K562 (cell line): ENCODE data around the gene SRBD1. TPM values are rescaled to one million over a fixed set of nuclear protein-coding genes. Genes with fewer than 3 reads are reported as not detected.

Experiments used
- BCLAF1 ChIP-seq, 2 experiments: fragments of 450-650 bp in 1 of 2; IDR thresholded peaks; 2 replicates each; pipeline ENCODE4 v1.6.1; 2011 to 2017; ENCODE audit warnings: low read depth in 2 of 2, antibody characterized with exemption in 1 of 2, borderline replicate concordance in 1 of 2, low read length in 1 of 2, mild to moderate bottlenecking in 1 of 2, mixed read lengths in 1 of 2; ENCODE audit not compliant: control insufficient read depth in 1 of 2
- C11orf30 ChIP-seq: fragments of 450-650 bp; IDR thresholded peaks from 2 replicates; pipeline ENCODE4 v1.6.1; 2016; ENCODE audit warnings: low read depth, mild to moderate bottlenecking
- DACH1 ChIP-seq: fragments of 450-650 bp; IDR thresholded peaks from 2 replicates; pipeline ENCODE4 v1.6.1; 2018; ENCODE audit not compliant: partially characterized antibody
- E2F1 ChIP-seq: sonication (generic); formaldehyde crosslinking; IDR thresholded peaks from 2 replicates; pipeline ENCODE4 v1.8.1; 2023; ENCODE audit warnings: mild to moderate bottlenecking, missing genetic modification reagents, moderate library complexity
- MAZ ChIP-seq, 2 experiments: fragments of 450-650 bp in 1 of 2; sonication (generic) in 1 of 2; formaldehyde crosslinking; IDR thresholded peaks in 1 of 2; conservative IDR thresholded peaks in 1 of 2; 2 replicates each; pipeline versions ENCODE4 v1.4.0 to v1.5.0; 2020; ENCODE audit warnings: mild to moderate bottlenecking in 1 of 2, missing genetic modification reagents in 1 of 2
- MLLT1 ChIP-seq, 2 experiments: fragments of 450-650 bp; IDR thresholded peaks; 2 replicates each; pipeline ENCODE4 v1.6.1; 2016
- POLR2AphosphoS5 ChIP-seq: IDR thresholded peaks from 2 replicates; pipeline ENCODE4 v1.6.1; 2011; ENCODE audit warnings: mild to moderate bottlenecking, low read depth, low read length, moderate library complexity; ENCODE audit not compliant: control insufficient read depth, insufficient read depth
- RBM22 ChIP-seq: fragments of 200-400 bp; formaldehyde crosslinking; IDR thresholded peaks from 2 replicates; pipeline ENCODE4 v1.6.1; 2018; ENCODE audit warnings: low read length, low read depth; ENCODE audit not compliant: poor library complexity, severe bottlenecking
- SP1 ChIP-seq: sonication (generic); formaldehyde crosslinking; IDR thresholded peaks from 2 replicates; pipeline ENCODE4 v1.8.1; 2022; ENCODE audit warnings: mild to moderate bottlenecking, missing genetic modification reagents
- SPI1 ChIP-seq: IDR thresholded peaks from 2 replicates; pipeline ENCODE4 v1.6.1; 2011; ENCODE audit warnings: low read depth, low read length, control low read depth, borderline replicate concordance
- TFAP4 ChIP-seq: sonication (generic); formaldehyde crosslinking; IDR thresholded peaks from 2 replicates; pipeline ENCODE4 v1.8.0; 2022; ENCODE audit warnings: missing genetic modification reagents, mild to moderate bottlenecking, moderate library complexity, borderline replicate concordance
- USF2 ChIP-seq: sonication (generic); formaldehyde crosslinking; IDR thresholded peaks from 2 replicates; pipeline ENCODE4 v1.5.0; 2020; ENCODE audit warnings: missing genetic modification reagents
- ZNF121 ChIP-seq: sonication (generic); formaldehyde crosslinking; conservative IDR thresholded peaks from 2 replicates; pipeline ENCODE4 v1.8.0; 2022; ENCODE audit warnings: missing genetic modification reagents
- ZNF639 ChIP-seq, 2 experiments: fragments of 200-800 bp in 1 of 2; sonication (Bioruptor generic) in 1 of 2; sonication (generic) in 1 of 2; formaldehyde crosslinking in 1 of 2; IDR thresholded peaks in 1 of 2; conservative IDR thresholded peaks in 1 of 2; 2 replicates each; pipeline versions ENCODE4 v1.5.0 to v1.6.1; 2016 to 2020; ENCODE audit warnings: missing compliant biosample characterization in 1 of 2, missing genetic modification characterization in 1 of 2, missing genetic modification reagents in 1 of 2
- polyA plus RNA-seq, 8 experiments: library from polyadenylated mRNA; depleted of rRNA in 4 of 8; stranded (reverse) in 5 of 8; unstranded in 3 of 8; fragments of >200 nt; fragmentation: Nextera tagmentation in 2 of 8; fragmentation: Illumina TruSeq in 1 of 8; extraction: Ambion mirVana in 2 of 8; extraction: Trizol in 1 of 8; gene quantifications; 2 replicates each; pipeline versions ENCODE4 v1.2.1 to v1.2.3, GENCODE V29; 2011 to 2014; ENCODE audit warnings: inconsistent platforms in 1 of 8, missing spikeins in 1 of 8
- total RNA-seq, 7 experiments: library from RNA; depleted of rRNA in 6 of 7; stranded (reverse); fragments of >200 nt in 6 of 7; fragmentation: Illumina TruSeq in 2 of 7; extraction: Trizol in 2 of 7; gene quantifications; 2 replicates each; pipeline versions ENCODE4 v1.2.1 to v1.2.3, GENCODE V29; 2011 to 2021; ENCODE audit warnings: low replicate concordance in 1 of 7

SRBD1 gene
- total and polyA plus RNA-seq, 9 of the 15 experiments (the other 6 are each of a cell fraction or from before 2014, with no cell fraction given): 6.9 to 23.2 (median 14.7) TPM

GRCh38 chr2:45611020-45611859 lies at the start of gene SRBD1 (continued):
- TF ChIP-seq MAZ (CRISPR knock-in tag; conservative IDR thresholded peaks at IDR 0.05 in 1 of 2, IDR thresholded peaks at IDR 0.05 in 1 of 2) (peak; percentile 38 to 64; a peak in 3 of 4 replicates), SP1 (CRISPR knock-in tag) (peak; percentile 46; the same call in 1 of the 2 replicates), MLLT1 (IDR thresholded peaks at IDR 0.05) (no peak), E2F1 (CRISPR knock-in tag) (peak; percentile 77; the same call in 1 of the 2 replicates), ZNF639 (CRISPR knock-in tag; conservative IDR thresholded peaks at IDR 0.05 in 1 of 2, IDR thresholded peaks at IDR 0.05 in 1 of 2) (peak in 1 of 2 experiments; percentile 73; a peak in 1 of 4 replicates), ZNF121 (no peak), RBM22 (peak; percentile 40), SPI1 (no peak), TFAP4 (CRISPR knock-in tag) (peak; percentile 72; the same call in 1 of the 2 replicates), POLR2AphosphoS5 (peak; percentile 95), USF2 (CRISPR knock-in tag) (no peak), C11orf30 (peak; percentile 53; the same call in 1 of the 2 replicates), BCLAF1 (IDR thresholded peaks at IDR 0.05; ENCODE audit: borderline replicate concordance in 1 of 2, control insufficient read depth in 1 of 2, low read depth in 2 of 2, low read length in 1 of 2) (peak in 1 of 2 experiments; percentile 79; a peak in 1 of 4 replicates), DACH1 (no peak)
